Tibial artery (tissue), 4 donors: ENCODE results near the gene ADAP2.
"Not testable (repeated sequence)": the region's sequence is repeated elsewhere in the genome, so short reads cannot be mapped to it uniquely, and the experiment has no call there.

Source experiments
- DNase-seq, 2 donors: peaks; one replicate each; pipeline ENCODE4 v3.0.0-alpha.2; 2019
- H3K27ac ChIP-seq, 2 donors: fragments of 200-600 bp; sonication (generic) in 1 of 2; 1 replicate in 1 of 2; 2 replicates in 1 of 2; pipeline ENCODE4 v1.5.1; 2018 to 2019; ENCODE audit warnings: mild to moderate bottlenecking in 1 of 2
- H3K27me3 ChIP-seq, 2 donors: fragments of 200-600 bp; sonication (generic) in 1 of 2; one replicate each; pipeline versions ENCODE4 v1.5.1 to v1.6.0; 2016 to 2019
- H3K36me3 ChIP-seq, 3 donors: fragments of 200-600 bp; sonication (generic) in 2 of 3; one replicate each; pipeline ENCODE4 v1.5.1; 2016 to 2019; ENCODE audit warnings: mild to moderate bottlenecking in 2 of 3
- H3K4me1 ChIP-seq, 4 donors: fragments of 200-600 bp; sonication (generic) in 2 of 4; 1 replicate in 3 of 4; 2 replicates in 1 of 4; pipeline ENCODE4 v1.5.1; 2016 to 2019
- H3K4me3 ChIP-seq, 2 donors: fragments of 200-600 bp; sonication (generic) in 1 of 2; 1 replicate in 1 of 2; 2 replicates in 1 of 2; pipeline ENCODE4 v1.5.1; 2018 to 2019; ENCODE audit warnings: mild to moderate bottlenecking in 2 of 2
- H3K9me3 ChIP-seq, 3 donors: fragments of 200-600 bp; sonication (generic) in 1 of 3; one replicate each; pipeline ENCODE4 v1.5.1; 2016 to 2019
- CTCF ChIP-seq, 2 experiments: fragments of 200-600 bp in 1 of 2; fragments of 450-650 bp in 1 of 2; IDR thresholded peaks; one replicate each; pipeline ENCODE4 v1.5.1; 2017 to 2019; ENCODE audit warnings: antibody characterized with exemption in 2 of 2, mild to moderate bottlenecking in 1 of 2, moderate library complexity in 1 of 2
- intact Hi-C: fragments of 100-400 bp; cut with DNase I; formaldehyde crosslinking; loops from one replicate; pipeline ENCODE4 v1.15.0; 2023; ENCODE audit warnings: low total_unique reads

ADAP2 gene

GRCh38 chr17:30926516-30926915 lies 4.8 kb downstream of the ADAP2 start:
- H3K4me1 ChIP-seq, result peaks cover 0 to 15% (median 13%) of the 10 kb centered on the region in 4 donors
- intact Hi-C loops, result no loop called here
- peaks cover 6 to 37% of the 10 kb centered on the region in 2 donors for H3K27me3 ChIP-seq
- peak in 1 of 2 donors; percentile 0 for DNase-seq
- H3K36me3 ChIP-seq, result no peaks in the 10 kb centered on the region
- no peaks in the 10 kb centered on the region for H3K9me3 ChIP-seq
- H3K27ac ChIP-seq, result no peak overlapping the region
- no peak overlapping the region for H3K4me3 ChIP-seq
- TF ChIP-seq CTCF (IDR thresholded peaks at IDR 0.05), result no peak

- no peaks in the 10 kb centered on the region for H3K36me3 ChIP-seq
- intact Hi-C loops, result no loop called here
- no peak overlapping the region for H3K27ac ChIP-seq
- H3K4me3 ChIP-seq, result no peak overlapping the region
- no peak for DNase-seq
- H3K9me3 ChIP-seq, result no peaks in the 10 kb centered on the region
- peaks cover 0 to 3% (median under 1%) of the 10 kb centered on the region in 4 donors for H3K4me1 ChIP-seq
- no peak for TF ChIP-seq CTCF (IDR thresholded peaks at IDR 0.05)
- H3K27me3 ChIP-seq, result peaks cover 0 to 25% of the 10 kb centered on the region in 2 donors
Observed at GRCh38 chr17:30927756-30928155, 6.0 kb downstream of the ADAP2 start.

GRCh38 chr17:30928584-30928983 lies 6.8 kb downstream of the ADAP2 start:
- Histone ChIP-seq H3K4me3 (no peak overlapping the region), H3K4me1 (no peaks in the 10 kb centered on the region), H3K27me3 (peaks cover 0 to 22% of the 10 kb centered on the region in 2 donors), H3K27ac (no peak overlapping the region), H3K36me3 (no peaks in the 10 kb centered on the region), H3K9me3 (no peaks in the 10 kb centered on the region)
- intact Hi-C loops, result no loop called here
- no peak for TF ChIP-seq CTCF (IDR thresholded peaks at IDR 0.05)
- no peak for DNase-seq

GRCh38 chr17:30929081-30929633 lies 7.4 kb downstream of the ADAP2 start:
- Histone ChIP-seq H3K4me1 (no peaks in the 10 kb centered on the region), H3K4me3 (no peak overlapping the region), H3K27me3 (peaks cover 0 to 22% of the 10 kb centered on the region in 2 donors), H3K36me3 (no peaks in the 10 kb centered on the region), H3K27ac (no peak overlapping the region), H3K9me3 (no peaks in the 10 kb centered on the region)
- no peak for TF ChIP-seq CTCF (IDR thresholded peaks at IDR 0.05)
- no peak for DNase-seq
- intact Hi-C loops, result no loop called here

- intact Hi-C loops, H3K4me3 ChIP-seq, H3K27ac ChIP-seq, H3K36me3 ChIP-seq, DNase-seq, H3K9me3 ChIP-seq, H3K4me1 ChIP-seq: not testable (repeated sequence)
- peaks cover 0 to 22% of the 10 kb centered on the region in 2 donors for H3K27me3 ChIP-seq
Observed at GRCh38 chr17:30929861-30930260, 8.1 kb downstream of the ADAP2 start.

- H3K36me3 ChIP-seq, result no peaks in the 10 kb centered on the region
- H3K4me3 ChIP-seq, result no peak overlapping the region
- intact Hi-C loops, result no loop called here
- TF ChIP-seq CTCF (IDR thresholded peaks at IDR 0.05), result no peak
- no peak overlapping the region for H3K27ac ChIP-seq
- H3K9me3 ChIP-seq, result no peaks in the 10 kb centered on the region
- peaks cover 0 to 21% of the 10 kb centered on the region in 2 donors for H3K27me3 ChIP-seq
- no peaks in the 10 kb centered on the region for H3K4me1 ChIP-seq
- no peak for DNase-seq
Observed at GRCh38 chr17:30930495-30930894, 8.8 kb downstream of the ADAP2 start.

GRCh38 chr17:30931582-30931981 lies 9.8 kb downstream of the ADAP2 start:
- H3K9me3 ChIP-seq, H3K36me3 ChIP-seq, H3K4me1 ChIP-seq, DNase-seq, H3K27ac ChIP-seq, intact Hi-C loops, H3K4me3 ChIP-seq: not testable (repeated sequence)
- H3K27me3 ChIP-seq, result peaks cover 0 to 12% of the 10 kb centered on the region in 2 donors
